ENCODE measurements around the gene CASD1.

CASD1 gene

DNA sequence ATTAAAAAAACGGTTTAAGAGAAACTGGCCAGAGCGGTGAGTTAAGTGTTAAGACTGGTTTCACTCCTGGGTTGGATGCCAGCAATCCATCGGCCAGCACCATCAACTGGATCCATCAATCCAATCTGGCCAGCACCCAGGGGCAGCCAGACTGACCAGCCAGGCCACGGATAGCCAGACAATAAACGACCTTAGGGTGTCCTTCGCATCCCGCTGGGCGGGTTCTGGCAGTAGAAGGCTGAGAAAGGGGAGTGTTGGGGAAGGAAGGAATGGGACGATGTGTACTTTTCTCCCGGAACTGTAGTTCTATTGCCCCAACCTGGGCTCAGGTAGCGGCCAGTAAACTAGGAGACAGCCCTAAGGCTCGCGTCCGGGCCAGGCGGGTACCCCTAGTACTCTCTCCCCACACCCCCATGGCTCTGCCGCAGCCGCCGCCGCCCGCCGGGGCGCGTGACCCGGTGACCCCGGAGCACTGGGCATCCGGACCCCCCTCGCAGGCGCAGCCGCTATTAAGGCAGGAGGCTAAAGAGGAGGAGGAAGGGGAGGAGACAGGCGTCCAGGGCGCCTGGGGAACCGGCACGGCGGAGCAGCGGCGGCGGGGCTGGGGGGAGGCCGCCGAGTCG lies at the start of gene CASD1:
Gene CASD1, plus strand, starts transcription at position 546 of the 623 bp plus-strand sequence. CDS start 276 bp downstream, outside the sequence.
- DNase-seq, result peak; percentile 73

DNA sequence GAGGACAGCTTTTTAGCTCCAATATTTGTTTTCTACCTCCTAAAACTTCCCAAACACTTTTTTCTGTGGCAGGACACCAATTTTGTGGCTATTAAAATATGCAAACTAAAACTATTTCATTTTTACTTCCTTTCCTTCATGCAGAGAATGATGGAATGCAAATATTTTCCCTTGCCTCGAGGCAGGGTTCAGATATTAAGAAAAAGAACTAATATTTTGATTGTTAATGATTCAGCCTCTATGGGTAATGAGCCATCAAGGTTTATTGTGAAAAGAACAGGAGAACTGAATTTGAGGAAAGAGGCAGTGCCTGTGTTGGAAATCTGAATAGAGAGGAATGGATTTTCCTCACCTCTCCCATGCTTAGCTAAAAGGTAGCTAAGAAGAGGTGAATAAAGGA lies 43.1 kb upstream of the CASD1 start:
- no peak for DNase-seq

DNA sequence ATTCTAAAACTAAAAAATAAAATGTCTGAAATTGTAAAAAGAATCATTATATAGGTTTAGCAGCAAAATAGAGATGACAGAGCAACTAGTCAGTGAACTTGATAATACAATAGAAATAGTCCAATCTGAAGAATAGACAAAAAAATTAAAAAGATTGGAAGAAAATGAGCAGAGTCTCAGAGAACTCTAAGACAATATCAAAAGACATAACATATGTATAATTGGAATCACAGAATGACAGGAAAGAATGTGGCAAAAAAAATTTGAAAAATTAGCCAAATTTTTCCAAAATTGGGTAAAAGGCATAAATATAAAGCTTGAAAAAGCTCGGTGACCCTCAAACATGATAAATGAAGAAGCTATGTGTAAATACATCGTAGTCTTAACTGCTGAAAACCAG lies 38.0 kb upstream of the CASD1 start:
- DNase-seq, result no peak

DNA sequence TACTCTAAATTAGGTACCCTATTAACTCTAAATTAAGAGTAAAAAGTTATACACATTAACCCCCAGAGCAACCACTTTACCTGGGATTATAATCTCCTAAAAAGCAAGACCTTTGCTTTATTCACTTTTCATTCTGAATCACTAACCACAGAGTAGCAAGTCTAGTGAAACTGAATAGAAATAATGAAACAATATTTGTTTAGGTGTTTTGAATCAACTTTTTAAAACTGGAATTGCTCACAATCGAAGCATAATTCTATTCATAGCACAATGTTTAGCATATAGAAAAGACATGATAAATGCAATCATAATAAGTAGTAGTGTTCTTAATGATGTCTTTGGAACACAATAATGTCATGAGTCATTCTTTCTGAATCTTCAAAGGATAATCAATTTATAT lies 37.0 kb upstream of the CASD1 start:
- DNase-seq, result peak; percentile 23

DNA sequence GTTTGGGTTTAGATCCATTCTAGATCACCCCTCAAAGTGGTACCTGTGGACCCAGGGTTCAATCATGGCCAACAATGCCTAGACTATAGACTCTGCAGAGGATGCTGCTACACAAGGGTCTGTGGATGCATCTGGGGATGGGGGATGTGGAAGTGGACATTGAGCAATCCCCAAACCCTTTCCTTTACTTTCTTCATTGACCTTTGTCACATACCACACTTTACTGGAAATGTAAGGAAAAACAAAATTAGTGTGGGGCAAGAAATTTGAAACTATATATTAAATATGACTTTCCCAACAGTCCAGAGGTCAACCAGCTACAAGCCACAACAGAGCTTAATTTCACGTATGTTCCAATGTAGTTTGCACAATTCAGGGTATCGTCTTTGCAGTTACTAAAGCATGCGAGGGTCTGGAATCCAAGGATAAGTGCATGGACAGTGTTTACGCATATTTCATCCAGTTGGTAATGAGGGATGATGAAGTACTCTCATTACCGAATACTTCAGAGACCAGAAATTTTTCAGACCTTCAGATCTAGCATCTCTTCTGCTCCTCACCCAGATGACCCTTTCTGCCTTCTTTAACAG lies 33.3 kb upstream of the CASD1 start:
- DNase-seq, result no peak

DNA sequence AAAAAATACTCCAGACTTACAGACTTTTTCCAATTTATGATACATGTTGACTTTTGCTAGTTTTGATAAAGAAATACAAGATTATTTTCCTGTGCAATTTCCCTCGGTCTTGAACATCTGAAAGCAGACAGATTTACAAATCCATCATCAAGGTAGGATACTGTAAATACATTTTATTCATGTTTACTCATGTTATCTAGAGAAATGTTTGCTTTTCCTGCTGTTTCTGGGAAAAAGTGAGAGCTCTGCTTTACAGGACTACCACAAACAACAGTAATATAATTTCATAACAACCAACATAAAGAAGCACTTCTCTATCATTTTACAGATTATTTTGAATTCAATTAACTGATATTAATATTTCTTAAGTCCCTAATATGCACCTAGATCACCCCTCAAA lies 31.7 kb upstream of the CASD1 start:
- DNase-seq, result no peak

DNA sequence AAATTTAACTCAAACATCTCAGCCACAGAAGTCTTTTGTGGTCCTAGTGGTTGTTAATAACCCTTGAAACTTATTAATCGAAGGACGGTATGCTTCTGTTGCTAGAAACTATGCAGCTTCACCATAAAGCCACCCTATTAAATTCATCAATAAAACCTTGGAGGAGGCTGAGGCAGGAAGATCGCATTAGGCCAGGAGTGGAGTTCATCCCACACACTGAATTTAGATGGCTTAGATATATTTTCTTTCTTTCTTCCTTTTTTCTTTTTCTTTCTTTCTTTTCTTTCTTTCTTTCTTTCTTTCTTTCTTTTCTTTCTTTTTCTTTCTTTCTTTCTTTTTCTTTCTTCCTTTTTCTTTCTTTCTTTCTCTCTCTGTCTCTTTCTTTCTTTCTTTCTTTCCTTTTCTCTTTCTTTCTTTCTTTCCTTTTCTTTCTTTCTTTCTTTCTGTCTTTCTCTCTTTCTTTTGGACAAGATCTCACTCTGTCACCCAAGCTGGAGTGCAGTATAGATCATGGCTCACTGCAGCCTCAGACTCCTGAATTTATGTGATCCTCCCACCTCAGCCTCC lies 30.9 kb upstream of the CASD1 start:
- DNase-seq, result no peak

DNA sequence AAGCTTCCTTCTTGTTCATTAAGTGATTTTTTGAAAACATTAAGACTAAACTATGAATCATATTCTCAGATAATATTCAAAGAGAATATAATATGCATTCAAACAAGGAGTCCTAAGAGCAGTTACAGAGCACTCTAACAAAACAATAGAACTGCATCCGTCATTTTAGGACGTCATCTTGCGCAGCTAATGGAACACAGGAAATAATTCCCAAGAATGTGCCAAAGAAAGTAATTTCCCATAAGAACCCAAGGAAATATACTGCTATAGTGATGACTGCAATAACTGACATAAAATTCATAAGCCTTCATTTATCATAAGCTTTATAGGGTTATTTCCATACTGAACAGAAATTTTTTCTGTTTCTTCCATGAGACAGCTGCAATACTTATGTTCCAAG lies 28.3 kb upstream of the CASD1 start:
- DNase-seq, result no peak

DNA sequence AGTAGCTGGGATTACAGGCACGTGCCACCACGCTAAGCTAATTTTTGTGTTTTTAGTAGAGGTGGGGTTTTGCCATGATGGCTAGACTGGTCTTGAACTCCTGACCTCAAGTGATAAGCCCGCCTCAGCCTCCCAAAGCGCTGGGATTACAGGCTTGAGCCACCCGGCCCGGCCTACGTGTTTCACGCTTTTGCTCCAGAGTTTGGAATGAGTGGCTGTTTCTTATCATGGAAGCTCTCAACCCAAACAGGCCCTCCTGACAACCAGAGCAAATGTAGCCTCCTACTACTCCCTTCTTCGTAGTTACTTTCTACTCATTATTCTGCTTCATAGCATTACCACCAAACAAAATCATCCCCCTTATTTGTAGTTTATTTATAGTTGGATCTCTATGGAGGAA lies 26.8 kb upstream of the CASD1 start:
- DNase-seq, result no peak

DNA sequence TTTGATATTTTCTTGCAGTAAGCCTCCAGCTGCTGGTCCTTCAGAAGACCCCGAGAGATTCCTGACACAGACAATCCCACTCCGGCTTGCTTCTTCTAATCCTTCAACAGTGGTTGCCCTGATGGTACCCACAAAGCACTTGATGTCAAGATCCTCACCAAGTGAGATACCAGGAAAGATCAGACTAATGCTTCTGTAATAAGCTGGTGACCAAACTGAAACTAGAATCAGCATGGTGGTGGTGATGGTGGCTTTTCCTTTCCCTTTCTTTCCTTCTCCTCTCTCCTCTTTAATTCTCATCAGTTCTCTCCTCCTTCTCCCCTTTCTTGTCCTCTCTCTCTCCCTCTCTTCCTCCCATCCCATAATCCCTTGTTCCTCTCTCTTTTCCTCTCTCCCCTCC lies 25.8 kb upstream of the CASD1 start:
- no peak for DNase-seq

GRCh38 chr7:94486216-94486615 lies 23.4 kb upstream of the CASD1 start:
- no peak for DNase-seq

DNA sequence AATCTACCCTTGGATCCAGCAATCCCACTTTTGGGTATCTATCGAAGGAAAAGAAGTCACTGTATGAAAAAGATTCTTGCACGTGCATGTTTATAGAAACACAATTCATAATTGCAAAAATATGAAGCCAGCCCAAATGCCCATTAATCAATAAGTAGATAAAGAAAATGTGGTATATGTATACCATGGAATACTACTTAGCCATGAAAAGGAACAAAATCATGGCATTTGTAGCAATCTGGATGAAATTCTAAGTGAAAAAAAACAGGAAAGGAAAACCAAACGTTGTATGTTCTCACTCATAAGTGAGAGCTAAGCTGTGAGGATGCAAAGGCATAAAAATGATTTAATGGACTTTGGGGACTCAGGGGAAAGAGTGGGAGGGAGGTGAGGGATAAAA lies 18.2 kb upstream of the CASD1 start:
- no peak for DNase-seq

DNA sequence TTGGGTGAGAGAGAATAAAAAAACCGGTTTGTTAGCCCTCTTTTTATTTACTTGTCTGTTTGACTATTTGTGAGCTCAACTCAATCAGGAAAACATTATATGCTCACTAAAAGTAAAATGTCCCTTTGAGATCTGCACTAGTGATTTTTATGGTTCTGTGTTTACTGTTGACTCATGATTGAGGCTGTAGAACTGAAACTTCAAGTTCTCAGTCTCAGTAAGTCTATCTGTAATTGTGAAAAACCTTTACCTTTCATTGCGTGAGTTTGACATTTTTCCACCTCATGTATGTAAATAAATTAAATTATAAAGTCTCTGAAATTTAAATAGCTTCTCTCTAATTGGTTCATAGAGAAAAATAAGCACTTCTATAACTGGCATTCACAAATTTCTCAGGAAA lies 17.0 kb upstream of the CASD1 start:
- DNase-seq, result peak; percentile 47

- no peak for DNase-seq
These were observed 11.5 kb upstream of the CASD1 start for GRCh38 chr7:94497874-94498670.

GRCh38 chr7:94498918-94499317 lies 10.7 kb upstream of the CASD1 start:
- DNase-seq, result no peak

DNA sequence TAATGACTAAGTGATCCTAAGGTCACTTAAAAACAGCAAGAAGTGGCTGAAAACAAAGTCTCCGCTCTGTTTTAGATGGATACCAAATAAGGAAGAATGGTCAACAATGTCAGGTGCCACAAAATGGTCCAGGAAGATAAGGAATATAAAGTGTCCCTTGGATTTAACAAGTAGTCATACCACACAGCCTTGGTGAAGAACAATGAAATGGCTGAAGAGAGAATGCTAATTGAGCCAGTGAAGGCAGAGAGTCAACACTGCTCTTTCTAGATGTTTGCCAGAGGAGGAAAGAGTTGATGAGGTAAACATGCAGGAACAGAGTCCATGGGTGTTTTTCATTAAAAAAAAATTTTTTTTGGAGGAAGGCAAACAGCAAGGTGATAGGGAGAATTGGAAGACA lies 2.1 kb upstream of the CASD1 start:
- DNase-seq, result no peak

GRCh38 chr7:94507962-94508361 lies 1.6 kb upstream of the CASD1 start:
- DNase-seq, result no peak

GRCh38 chr7:94509887-94510581 lies 425 bp downstream of the CASD1 start:
- DNase-seq, result peak; percentile 73

DNA sequence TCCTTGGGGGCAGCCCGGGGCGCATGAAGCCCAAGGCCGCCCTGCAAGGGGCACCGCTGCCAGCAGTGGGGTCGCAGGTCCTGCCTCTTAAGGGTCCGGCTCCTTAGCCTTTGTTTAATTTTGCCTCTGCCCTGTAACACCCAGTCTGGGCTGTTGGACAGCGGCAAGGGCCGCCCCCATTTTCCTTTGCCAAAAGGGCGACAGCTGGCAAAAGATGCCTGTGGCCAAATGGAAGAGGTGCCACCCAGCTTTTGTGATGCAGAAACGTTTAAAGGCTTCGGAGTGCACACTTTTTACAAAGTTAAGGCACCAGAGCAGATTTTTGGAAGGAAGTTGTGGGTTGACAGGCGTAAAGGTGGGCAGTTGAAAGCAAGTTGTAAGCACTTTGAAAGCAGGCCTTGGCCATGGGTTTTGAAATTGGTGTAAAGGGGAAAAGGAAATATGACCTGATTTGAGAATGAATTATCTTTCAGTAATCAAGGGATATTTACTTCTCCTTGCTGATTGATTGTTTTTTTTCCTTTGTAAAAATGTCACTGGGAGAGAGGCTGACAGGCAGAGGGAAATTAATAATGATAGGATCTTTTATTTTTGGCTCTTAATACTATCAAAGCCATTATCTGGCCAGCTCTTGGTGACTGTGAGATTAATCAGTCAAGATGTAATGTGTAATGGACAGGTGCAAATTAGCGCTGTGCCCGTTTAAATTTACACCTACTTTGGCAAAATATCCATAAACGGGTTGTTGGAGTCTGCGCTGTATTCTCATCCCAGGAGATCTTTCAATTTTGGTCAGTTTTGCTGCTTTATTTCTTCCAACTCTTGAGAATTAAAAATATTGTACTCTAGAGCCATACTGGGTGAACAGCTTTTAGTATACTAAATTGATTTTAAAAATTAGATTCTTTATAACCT lies 1.2 kb downstream of the CASD1 start:
- peak; percentile 54 for DNase-seq

- peak; percentile 12 for DNase-seq
These were observed 2.1 kb downstream of the CASD1 start for GRCh38 chr7:94511718-94512117.

- DNase-seq, result no peak
These were observed 3.3 kb downstream of the CASD1 start for GRCh38 chr7:94512735-94513564.

DNA sequence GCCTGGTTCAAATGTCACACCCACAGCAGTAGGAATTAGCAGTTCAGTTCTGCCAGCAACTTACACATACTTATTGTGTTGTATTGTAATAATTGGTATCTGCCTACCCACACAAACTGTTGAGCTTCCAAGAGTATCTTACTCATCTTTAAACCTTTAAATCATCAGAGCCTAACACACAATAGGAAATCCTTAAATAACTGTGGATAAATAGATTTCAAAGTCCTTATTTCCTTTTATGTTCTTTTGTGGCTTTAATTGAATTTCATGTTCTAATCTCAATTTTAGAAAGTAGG lies 3.9 kb downstream of the CASD1 start:
- DNase-seq, result no peak
